Progenitor cell of endocrine pancreas (in vitro differentiated cells): Measurements from ENCODE around the gene ITIH4. TPM values are rescaled to one million over a fixed set of nuclear protein-coding genes. Genes with fewer than 3 reads are reported as not detected.

Source experiments
- DNase-seq: peaks from one replicate; pipeline ENCODE4 v3.0.0; 2021; ENCODE audit warnings: low spot score; ENCODE audit not compliant: unreplicated experiment
- H3K27ac Mint-ChIP-seq: 2 replicates; pipeline ENCODE4 v1.8.0; 2021; ENCODE audit warnings: mild to moderate bottlenecking, moderate library complexity, mixed read lengths
- H3K27me3 Mint-ChIP-seq: 2 replicates; pipeline ENCODE4 v1.8.0; 2021; ENCODE audit warnings: mixed read lengths
- H3K36me3 Mint-ChIP-seq: 2 replicates; pipeline ENCODE4 v1.8.0; 2022; ENCODE audit warnings: mixed read lengths; ENCODE audit not compliant: insufficient read depth
- H3K4me1 Mint-ChIP-seq: 2 replicates; pipeline ENCODE4 v1.8.0; 2021; ENCODE audit warnings: low read depth, mixed read lengths
- H3K4me3 Mint-ChIP-seq: 2 replicates; pipeline ENCODE4 v1.8.0; 2021; ENCODE audit warnings: low read depth, mild to moderate bottlenecking, moderate library complexity, mixed read lengths
- H3K9me3 Mint-ChIP-seq: 2 replicates; pipeline ENCODE4 v1.8.0; 2021; ENCODE audit warnings: low read depth, mixed read lengths
- CTCF ChIP-seq: fragments of 200-600 bp; sonication (generic); IDR thresholded peaks from one replicate; pipeline ENCODE4 v1.5.0; 2021; ENCODE audit warnings: antibody characterized with exemption, mild to moderate bottlenecking; ENCODE audit not compliant: unreplicated experiment
- total RNA-seq: library from RNA; stranded (reverse); gene quantifications from 2 replicates; pipeline ENCODE4 v1.2.1, GENCODE V29; 2021

ITIH4 gene
- total RNA-seq, 1 donor from 2014 or later, result 9.7 TPM

- no peaks in the 10 kb centered on the region for H3K36me3 Mint-ChIP-seq
- no peaks in the 10 kb centered on the region for H3K27me3 Mint-ChIP-seq
- H3K27ac Mint-ChIP-seq, result no peak overlapping the region
Observed at GRCh38 chr3:52846432-52846965, 16.0 kb upstream of the ITIH4 start.

GRCh38 chr3:52845691-52846431, 15.4 kb upstream of the ITIH4 start:
- peaks cover 1% of the 10 kb centered on the region for H3K4me1 Mint-ChIP-seq

More at GRCh38 chr3:52846432-52846965, 16.0 kb upstream of the ITIH4 start:
- H3K4me3 Mint-ChIP-seq, result no peak overlapping the region
- DNase-seq, result no peak
- H3K9me3 Mint-ChIP-seq, result no peaks in the 10 kb centered on the region
- TF ChIP-seq CTCF, result no peak
- peaks cover 1% of the 10 kb centered on the region for H3K4me1 Mint-ChIP-seq

GRCh38 chr3:52845157-52845556, 14.7 kb upstream of the ITIH4 start:
- Mint-ChIP-seq H3K27me3 (no peaks in the 10 kb centered on the region), H3K36me3 (peaks cover under 1% of the 10 kb centered on the region), H3K4me3 (no peak overlapping the region), H3K27ac (no peak overlapping the region), H3K4me1 (peaks cover 2% of the 10 kb centered on the region), H3K9me3 (no peaks in the 10 kb centered on the region)
- no peak for DNase-seq
- no peak for TF ChIP-seq CTCF

More at GRCh38 chr3:52845691-52846431, 15.4 kb upstream of the ITIH4 start:
- Mint-ChIP-seq H3K27me3 (no peaks in the 10 kb centered on the region), H3K36me3 (no peaks in the 10 kb centered on the region), H3K27ac (no peak overlapping the region), H3K9me3 (no peaks in the 10 kb centered on the region), H3K4me3 (no peak overlapping the region)
- DNase-seq, result no peak
- peak; percentile 42 for TF ChIP-seq CTCF

- Mint-ChIP-seq H3K4me1 (peaks cover 8% of the 10 kb centered on the region), H3K27ac (peak overlapping the region; percentile 13), H3K36me3 (peaks cover 1% of the 10 kb centered on the region), H3K4me3 (no peak overlapping the region), H3K9me3 (no peaks in the 10 kb centered on the region), H3K27me3 (no peaks in the 10 kb centered on the region)
- DNase-seq, result no peak
- no peak for TF ChIP-seq CTCF
Observed at GRCh38 chr3:52844290-52844975, 14.0 kb upstream of the ITIH4 start.

GRCh38 chr3:52843881-52844280, 13.4 kb upstream of the ITIH4 start:
- H3K36me3 Mint-ChIP-seq, result peaks cover 1% of the 10 kb centered on the region

More at GRCh38 chr3:52843881-52844280, 13.4 kb upstream of the ITIH4 start:
- TF ChIP-seq CTCF, result no peak
- peak overlapping the region; percentile 13 for H3K27ac Mint-ChIP-seq
- no peaks in the 10 kb centered on the region for H3K27me3 Mint-ChIP-seq
- no peak for DNase-seq
- no peaks in the 10 kb centered on the region for H3K9me3 Mint-ChIP-seq
- H3K4me1 Mint-ChIP-seq, result peaks cover 13% of the 10 kb centered on the region
- no peak overlapping the region for H3K4me3 Mint-ChIP-seq
